HepG2 (cell line): Measurements from ENCODE around the gene TRPM5. TPM values are rescaled to one million over a fixed set of nuclear protein-coding genes. Genes with fewer than 3 reads are reported as not detected.
A peak's percentile ranks its signal among the peaks of the same experiment; 100 is the strongest.

ENCODE experiments used
- CREB1 ChIP-seq, 2 experiments: fragments of 450-650 bp in 1 of 2; IDR thresholded peaks; 2 replicates each; pipeline ENCODE4 v1.6.1; 2016 to 2017; ENCODE audit warnings: control low read depth in 1 of 2, mild to moderate bottlenecking in 1 of 2, missing compliant biosample characterization in 1 of 2, missing genetic modification characterization in 1 of 2
- ELF3 ChIP-seq: IDR thresholded peaks from 2 replicates; pipeline ENCODE4 v1.6.1; 2016; ENCODE audit warnings: missing genetic modification reagents, missing compliant biosample characterization
- JUNB ChIP-seq: sonication (generic); formaldehyde crosslinking; IDR thresholded peaks from 2 replicates; pipeline ENCODE4 v1.8.0; 2022; ENCODE audit warnings: missing genetic modification reagents, mild to moderate bottlenecking, borderline replicate concordance
- KDM2A ChIP-seq: sonication (generic); formaldehyde crosslinking; IDR thresholded peaks from 2 replicates; pipeline ENCODE4 v1.4.0; 2020; ENCODE audit warnings: low read depth, missing genetic modification reagents, borderline replicate concordance
- RFXANK ChIP-seq: IDR thresholded peaks from 2 replicates; pipeline ENCODE4 v1.6.1; 2016
- SMARCE1 ChIP-seq: fragments of 450-650 bp; IDR thresholded peaks from 2 replicates; pipeline ENCODE4 v1.6.1; 2017; ENCODE audit warnings: borderline replicate concordance
- SOX13 ChIP-seq, 3 experiments: fragments of 450-650 bp in 1 of 3; sonication (generic) in 1 of 3; formaldehyde crosslinking in 1 of 3; IDR thresholded peaks in 2 of 3; conservative IDR thresholded peaks in 1 of 3; 2 replicates each; pipeline versions ENCODE4 v1.5.0 to v1.6.1; 2016 to 2020; ENCODE audit warnings: antibody characterized with exemption in 1 of 3, mild to moderate bottlenecking in 1 of 3, missing compliant biosample characterization in 1 of 3, missing genetic modification reagents in 1 of 3, moderate library complexity in 1 of 3
- STAG1 ChIP-seq: sonication (generic); formaldehyde crosslinking; IDR thresholded peaks from 2 replicates; pipeline ENCODE4 v1.4.0; 2020; ENCODE audit warnings: missing genetic modification reagents
- ZFP82 ChIP-seq: sonication (generic); formaldehyde crosslinking; IDR thresholded peaks from 2 replicates; pipeline ENCODE4 v1.5.1; 2020; ENCODE audit warnings: mild to moderate bottlenecking, missing genetic modification reagents, borderline replicate concordance
- ZNF318 ChIP-seq: sonication (generic); formaldehyde crosslinking; IDR thresholded peaks from 2 replicates; pipeline ENCODE4 v1.4.0; 2020; ENCODE audit warnings: mild to moderate bottlenecking, missing genetic modification reagents
- polyA plus RNA-seq, 8 experiments: library from polyadenylated mRNA; depleted of rRNA in 3 of 8; stranded (reverse) in 7 of 8; unstranded in 1 of 8; fragments of >200 nt; fragmentation: Illumina TruSeq in 4 of 8; extraction: Trizol in 4 of 8; gene quantifications; 2 replicates each; pipeline versions ENCODE4 v1.2.1 to v1.2.3, GENCODE V29; 2011 to 2016; ENCODE audit warnings: low read depth in 4 of 8, missing spikeins in 1 of 8, mixed read lengths in 1 of 8; ENCODE audit not compliant: insufficient read depth in 1 of 8
- total RNA-seq, 5 experiments: library from RNA; depleted of rRNA; stranded (reverse); fragments of >200 nt; fragmentation: Illumina TruSeq; extraction: Trizol; gene quantifications; 2 replicates each; pipeline ENCODE4 v1.2.3, GENCODE V29; 2016; ENCODE audit warnings: low read depth in 1 of 5

TRPM5 gene
- total and polyA plus RNA-seq, 2 of the 13 experiments (the other 11 are each of a cell fraction or from before 2014, with no cell fraction given): 0.12 TPM; not detected in 1

GRCh38 chr11:2428322-2428795 is 16.0 kb downstream of the TRPM5 start (continued):
- no peak for TF ChIP-seq ZNF318 (CRISPR knock-in tag)
- TF ChIP-seq SOX13 (IDR thresholded peaks at IDR 0.05): no peak
- TF ChIP-seq SOX13 (CRISPR knock-in tag; conservative IDR thresholded peaks at IDR 0.05 in 1 of 2, IDR thresholded peaks at IDR 0.05 in 1 of 2): no peak
- peak; percentile 94 for TF ChIP-seq STAG1 (CRISPR knock-in tag)
- TF ChIP-seq KDM2A (CRISPR knock-in tag): peak; percentile 49; the same call in 1 of the 2 replicates
- no peak for TF ChIP-seq SMARCE1
- peak; percentile 92 for TF ChIP-seq CREB1 (IDR thresholded peaks at IDR 0.05)
- no peak for TF ChIP-seq CREB1 (CRISPR knock-in tag; IDR thresholded peaks at IDR 0.05)
- no peak for TF ChIP-seq ZFP82
- TF ChIP-seq ELF3 (CRISPR knock-in tag): no peak
- no peak for TF ChIP-seq RFXANK (CRISPR knock-in tag)
- 0 out of 2 replicates have a peak, but pooled peaks have one; percentile 30 for TF ChIP-seq JUNB (CRISPR knock-in tag)
